HepG2 (cell line): Measurements from ENCODE around the gene MSMP. TPM values are rescaled to one million over a fixed set of nuclear protein-coding genes. Genes with fewer than 3 reads are reported as not detected.

Source experiments
- ELF1 ChIP-seq: sonication (generic); formaldehyde crosslinking; IDR thresholded peaks from 2 replicates; pipeline ENCODE4 v1.4.0; 2020; ENCODE audit warnings: missing genetic modification reagents
- HNF4A ChIP-seq: sonication (generic); formaldehyde crosslinking; IDR thresholded peaks from 2 replicates; pipeline ENCODE4 v1.4.0; 2020; ENCODE audit warnings: missing genetic modification reagents
- HNF4G ChIP-seq, 2 experiments: sonication (generic) in 1 of 2; formaldehyde crosslinking in 1 of 2; IDR thresholded peaks; 2 replicates each; pipeline versions ENCODE4 v1.4.0 to v1.6.1; 2011 to 2020; ENCODE audit warnings: borderline replicate concordance in 2 of 2, low read depth in 2 of 2, mild to moderate bottlenecking in 2 of 2, low read length in 1 of 2, missing genetic modification reagents in 1 of 2, moderate library complexity in 1 of 2
- MLLT10 ChIP-seq: sonication (generic); formaldehyde crosslinking; IDR thresholded peaks from 2 replicates; pipeline ENCODE4 v1.4.0; 2020; ENCODE audit warnings: missing genetic modification reagents
- PHF8 ChIP-seq: sonication (generic); formaldehyde crosslinking; IDR thresholded peaks from 2 replicates; pipeline ENCODE4 v1.5.0; 2020; ENCODE audit warnings: missing genetic modification reagents
- RAD21 ChIP-seq: fragments of 450-650 bp; formaldehyde crosslinking; IDR thresholded peaks from 2 replicates; pipeline ENCODE4 v1.5.0; 2020; ENCODE audit warnings: mild to moderate bottlenecking
- RBAK ChIP-seq: sonication (generic); formaldehyde crosslinking; IDR thresholded peaks from 2 replicates; pipeline ENCODE4 v1.5.1; 2020; ENCODE audit warnings: mild to moderate bottlenecking, missing genetic modification reagents
- RFX1 ChIP-seq: fragments of 450-650 bp; IDR thresholded peaks from 2 replicates; pipeline ENCODE4 v1.6.1; 2017
- SRSF4 ChIP-seq: fragments of 200-400 bp; formaldehyde crosslinking; IDR thresholded peaks from one replicate; pipeline ENCODE4 v1.6.1; 2018; ENCODE audit warnings: mild to moderate bottlenecking, low read depth, low read length, moderate library complexity; ENCODE audit not compliant: poor library complexity, severe bottlenecking
- XBP1 ChIP-seq: sonication (generic); formaldehyde crosslinking; IDR thresholded peaks from 2 replicates; pipeline ENCODE4 v1.5.0; 2020; ENCODE audit warnings: missing genetic modification reagents
- ZC3H4 ChIP-seq: sonication (generic); formaldehyde crosslinking; IDR thresholded peaks from 2 replicates; pipeline ENCODE4 v1.4.0; 2020; ENCODE audit warnings: missing genetic modification reagents, borderline replicate concordance
- ZFP37 ChIP-seq: sonication (generic); formaldehyde crosslinking; IDR thresholded peaks from 2 replicates; pipeline ENCODE4 v1.4.0; 2020; ENCODE audit warnings: missing genetic modification reagents, borderline replicate concordance
- ZNF331 ChIP-seq: sonication (generic); formaldehyde crosslinking; IDR thresholded peaks from 2 replicates; pipeline ENCODE4 v1.4.0; 2020; ENCODE audit warnings: missing genetic modification reagents
- ZNF501 ChIP-seq: sonication (generic); formaldehyde crosslinking; IDR thresholded peaks from 2 replicates; pipeline ENCODE4 v1.5.1; 2020; ENCODE audit warnings: mild to moderate bottlenecking, moderate library complexity, missing genetic modification reagents
- ZNF563 ChIP-seq: sonication (generic); formaldehyde crosslinking; IDR thresholded peaks from 2 replicates; pipeline ENCODE4 v1.8.0; 2022; ENCODE audit warnings: mild to moderate bottlenecking, moderate library complexity, missing genetic modification reagents
- ZNF567 ChIP-seq: sonication (generic); formaldehyde crosslinking; IDR thresholded peaks from 2 replicates; pipeline ENCODE4 v1.8.1; 2023; ENCODE audit warnings: mild to moderate bottlenecking, missing genetic modification reagents, borderline replicate concordance
- ZNF644 ChIP-seq: IDR thresholded peaks from 2 replicates; pipeline ENCODE4 v1.6.1; 2016; ENCODE audit warnings: low read depth
- ZNF7 ChIP-seq: IDR thresholded peaks from 2 replicates; pipeline ENCODE4 v1.6.1; 2016; ENCODE audit warnings: missing biosample characterization, missing genetic modification reagents
- ZNF790 ChIP-seq: sonication (generic); formaldehyde crosslinking; IDR thresholded peaks from 2 replicates; pipeline ENCODE4 v1.8.0; 2022; ENCODE audit warnings: missing genetic modification reagents, mild to moderate bottlenecking, borderline replicate concordance
- polyA plus RNA-seq, 8 experiments: library from polyadenylated mRNA; depleted of rRNA in 3 of 8; stranded (reverse) in 7 of 8; unstranded in 1 of 8; fragments of >200 nt; fragmentation: Illumina TruSeq in 4 of 8; extraction: Trizol in 4 of 8; gene quantifications; 2 replicates each; pipeline versions ENCODE4 v1.2.1 to v1.2.3, GENCODE V29; 2011 to 2016; ENCODE audit warnings: low read depth in 4 of 8, missing spikeins in 1 of 8, mixed read lengths in 1 of 8; ENCODE audit not compliant: insufficient read depth in 1 of 8
- total RNA-seq, 5 experiments: library from RNA; depleted of rRNA; stranded (reverse); fragments of >200 nt; fragmentation: Illumina TruSeq; extraction: Trizol; gene quantifications; 2 replicates each; pipeline ENCODE4 v1.2.3, GENCODE V29; 2016; ENCODE audit warnings: low read depth in 1 of 5
- TF ChIP-seq, protein P1 (sequence below): sonication (generic); formaldehyde crosslinking; conservative IDR thresholded peaks from 2 replicates; pipeline ENCODE4 v1.8.1; 2023; ENCODE audit warnings: missing genetic modification reagents
- TF ChIP-seq, protein P2 (sequence below): sonication (generic); formaldehyde crosslinking; IDR thresholded peaks from 2 replicates; pipeline ENCODE4 v1.5.0; 2020; ENCODE audit warnings: mild to moderate bottlenecking, missing genetic modification reagents
- TF ChIP-seq, protein P3 (sequence below): sonication (generic); formaldehyde crosslinking; IDR thresholded peaks from 2 replicates; pipeline ENCODE4 v1.9.0; 2021; ENCODE audit warnings: missing genetic modification reagents, mild to moderate bottlenecking, borderline replicate concordance

MSMP gene
- total and polyA plus RNA-seq, 2 of the 13 experiments (the other 11 are each of a cell fraction or from before 2014, with no cell fraction given): 0.24 to 0.46 TPM

DNA sequence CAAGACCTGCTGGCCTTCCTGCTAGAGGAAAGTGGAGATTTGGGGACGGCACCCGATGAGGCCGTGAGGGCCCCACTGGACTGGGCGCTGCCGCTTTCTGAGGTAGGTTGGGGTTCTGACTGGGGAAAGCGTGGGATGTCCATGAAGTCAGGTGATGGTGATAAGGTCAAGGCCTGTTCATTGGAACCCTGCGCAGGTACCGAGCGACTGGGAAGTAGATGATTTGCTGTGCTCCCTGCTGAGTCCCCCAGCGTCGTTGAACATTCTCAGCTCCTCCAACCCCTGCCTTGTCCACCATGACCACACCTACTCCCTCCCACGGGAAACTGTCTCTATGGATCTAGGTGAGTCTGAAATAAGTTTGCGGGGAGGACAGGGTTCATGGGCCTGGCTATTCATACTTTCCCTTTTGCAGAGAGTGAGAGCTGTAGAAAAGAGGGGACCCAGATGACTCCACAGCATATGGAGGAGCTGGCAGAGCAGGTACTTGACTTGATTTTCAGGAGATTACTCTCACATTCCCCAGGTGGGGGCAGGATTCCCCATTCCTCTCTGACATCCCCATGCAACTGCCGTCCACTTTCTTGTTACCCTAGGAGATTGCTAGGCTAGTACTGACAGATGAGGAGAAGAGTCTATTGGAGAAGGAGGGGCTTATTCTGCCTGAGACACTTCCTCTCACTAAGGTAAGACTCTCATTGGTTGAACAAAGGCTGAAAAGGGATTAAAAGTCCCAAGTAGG is 21.1 kb downstream of the MSMP start (continued):
- TF ChIP-seq, protein P1, sequence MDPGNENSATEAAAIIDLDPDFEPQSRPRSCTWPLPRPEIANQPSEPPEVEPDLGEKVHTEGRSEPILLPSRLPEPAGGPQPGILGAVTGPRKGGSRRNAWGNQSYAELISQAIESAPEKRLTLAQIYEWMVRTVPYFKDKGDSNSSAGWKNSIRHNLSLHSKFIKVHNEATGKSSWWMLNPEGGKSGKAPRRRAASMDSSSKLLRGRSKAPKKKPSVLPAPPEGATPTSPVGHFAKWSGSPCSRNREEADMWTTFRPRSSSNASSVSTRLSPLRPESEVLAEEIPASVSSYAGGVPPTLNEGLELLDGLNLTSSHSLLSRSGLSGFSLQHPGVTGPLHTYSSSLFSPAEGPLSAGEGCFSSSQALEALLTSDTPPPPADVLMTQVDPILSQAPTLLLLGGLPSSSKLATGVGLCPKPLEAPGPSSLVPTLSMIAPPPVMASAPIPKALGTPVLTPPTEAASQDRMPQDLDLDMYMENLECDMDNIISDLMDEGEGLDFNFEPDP: 0 out of 2 replicates have a peak, but pooled peaks have one; percentile 84
- TF ChIP-seq ZC3H4 (CRISPR knock-in tag) (no peak), SRSF4 (no peak), ELF1 (CRISPR knock-in tag) (no peak), ZNF644 (CRISPR knock-in tag) (no peak), RFX1 (no peak), RAD21 (0 out of 2 replicates have a peak, but pooled peaks have one; percentile 12), XBP1 (CRISPR knock-in tag) (no peak), ZNF501 (CRISPR knock-in tag) (no peak; the same call in 1 of the 2 replicates), ZNF331 (no peak), ZNF790 (no peak), RBAK (no peak), PHF8 (no peak), HNF4G (IDR thresholded peaks at IDR 0.05; ENCODE audit: borderline replicate concordance, low read depth, low read length) (no peak), HNF4G (CRISPR knock-in tag; IDR thresholded peaks at IDR 0.05; ENCODE audit: borderline replicate concordance, low read depth) (no peak), ZNF567 (CRISPR knock-in tag) (no peak), ZFP37 (CRISPR knock-in tag) (no peak), HNF4A (CRISPR knock-in tag) (no peak), MLLT10 (CRISPR knock-in tag) (no peak), ZNF7 (0 out of 2 replicates have a peak, but pooled peaks have one; percentile 8), ZNF563 (CRISPR knock-in tag) (no peak)
- TF ChIP-seq, protein P2, sequence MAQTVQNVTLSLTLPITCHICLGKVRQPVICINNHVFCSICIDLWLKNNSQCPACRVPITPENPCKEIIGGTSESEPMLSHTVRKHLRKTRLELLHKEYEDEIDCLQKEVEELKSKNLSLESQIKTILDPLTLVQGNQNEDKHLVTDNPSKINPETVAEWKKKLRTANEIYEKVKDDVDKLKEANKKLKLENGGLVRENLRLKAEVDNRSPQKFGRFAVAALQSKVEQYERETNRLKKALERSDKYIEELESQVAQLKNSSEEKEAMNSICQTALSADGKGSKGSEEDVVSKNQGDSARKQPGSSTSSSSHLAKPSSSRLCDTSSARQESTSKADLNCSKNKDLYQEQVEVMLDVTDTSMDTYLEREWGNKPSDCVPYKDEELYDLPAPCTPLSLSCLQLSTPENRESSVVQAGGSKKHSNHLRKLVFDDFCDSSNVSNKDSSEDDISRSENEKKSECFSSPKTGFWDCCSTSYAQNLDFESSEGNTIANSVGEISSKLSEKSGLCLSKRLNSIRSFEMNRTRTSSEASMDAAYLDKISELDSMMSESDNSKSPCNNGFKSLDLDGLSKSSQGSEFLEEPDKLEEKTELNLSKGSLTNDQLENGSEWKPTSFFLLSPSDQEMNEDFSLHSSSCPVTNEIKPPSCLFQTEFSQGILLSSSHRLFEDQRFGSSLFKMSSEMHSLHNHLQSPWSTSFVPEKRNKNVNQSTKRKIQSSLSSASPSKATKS (CRISPR knock-in tag): no peak
- TF ChIP-seq, protein P3, sequence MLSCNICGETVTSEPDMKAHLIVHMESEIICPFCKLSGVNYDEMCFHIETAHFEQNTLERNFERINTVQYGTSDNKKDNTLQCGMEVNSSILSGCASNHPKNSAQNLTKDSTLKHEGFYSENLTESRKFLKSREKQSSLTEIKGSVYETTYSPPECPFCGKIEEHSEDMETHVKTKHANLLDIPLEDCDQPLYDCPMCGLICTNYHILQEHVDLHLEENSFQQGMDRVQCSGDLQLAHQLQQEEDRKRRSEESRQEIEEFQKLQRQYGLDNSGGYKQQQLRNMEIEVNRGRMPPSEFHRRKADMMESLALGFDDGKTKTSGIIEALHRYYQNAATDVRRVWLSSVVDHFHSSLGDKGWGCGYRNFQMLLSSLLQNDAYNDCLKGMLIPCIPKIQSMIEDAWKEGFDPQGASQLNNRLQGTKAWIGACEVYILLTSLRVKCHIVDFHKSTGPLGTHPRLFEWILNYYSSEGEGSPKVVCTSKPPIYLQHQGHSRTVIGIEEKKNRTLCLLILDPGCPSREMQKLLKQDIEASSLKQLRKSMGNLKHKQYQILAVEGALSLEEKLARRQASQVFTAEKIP (CRISPR knock-in tag): no peak
- TF ChIP-seq, all 625 proteins: peak for 37
